CD4-positive, alpha-beta T cell (primary cell): ENCODE measurements around the gene CHL1. TPM values are rescaled to one million over a fixed set of nuclear protein-coding genes. Genes with fewer than 3 reads are reported as not detected.

Experiments used
- ATAC-seq: fragments of 200-7000 bp; cut with Tn5 transposase; one replicate; pipeline ENCODE4 v1.10.0; 2022; ENCODE audit warnings: mild to moderate bottlenecking; ENCODE audit not compliant: poor library complexity
- CTCF ChIA-PET: fragments of 350-600 bp; sonication (Branson Sonifier 250); formaldehyde crosslinking; loops from one replicate; lab custom pipeline; 2021; ENCODE audit warnings: antibody characterized with exemption, inconsistent platforms; lab: Charles Lee
- POLR2A ChIA-PET: fragments of 350-600 bp; sonication (Branson Sonifier 250); formaldehyde crosslinking; loops from one replicate; lab custom pipeline; 2021; ENCODE audit warnings: antibody characterized with exemption, inconsistent platforms; lab: Charles Lee
- DNase-seq, 14 experiments: peaks; one replicate each; pipeline ENCODE4 v3.0.0-alpha.2; 2013 to 2020; ENCODE audit warnings: mixed read lengths in 2 of 14
- H3K27ac ChIP-seq, 2 donors: one replicate each; pipeline versions ENCODE4 v1.5.1 to v1.7.0; 2013; ENCODE audit warnings: low read length in 2 of 2, low read depth in 1 of 2, mild to moderate bottlenecking in 1 of 2
- H3K27me3 ChIP-seq, 2 experiments: 1 replicate in 1 of 2; 2 replicates in 1 of 2; pipeline versions ENCODE4 v1.6.1 to v1.7.0; 2013; ENCODE audit warnings: low read length in 2 of 2, control low read depth in 1 of 2, mild to moderate bottlenecking in 1 of 2, moderate library complexity in 1 of 2; ENCODE audit not compliant: insufficient read depth in 2 of 2, control insufficient read depth in 1 of 2
- H3K36me3 ChIP-seq: one replicate; pipeline ENCODE4 v1.6.1; 2013; ENCODE audit warnings: low read length, control low read depth; ENCODE audit not compliant: insufficient read depth
- H3K4me1 ChIP-seq: one replicate; pipeline ENCODE4 v1.6.1; 2013; ENCODE audit warnings: low read length, control low read depth; ENCODE audit not compliant: insufficient read depth
- H3K4me3 ChIP-seq: one replicate; pipeline ENCODE4 v1.5.1; 2013; ENCODE audit warnings: mild to moderate bottlenecking, low read length, moderate library complexity
- H3K9me3 ChIP-seq, 2 experiments: 1 replicate in 1 of 2; 2 replicates in 1 of 2; pipeline versions ENCODE4 v1.6.1 to v1.7.0; 2013; ENCODE audit warnings: low read length in 2 of 2, mild to moderate bottlenecking in 2 of 2, control low read depth in 1 of 2, moderate library complexity in 1 of 2; ENCODE audit not compliant: control insufficient read depth in 1 of 2, insufficient read depth in 1 of 2
- H3K27ac Mint-ChIP-seq: one replicate; pipeline ENCODE4 v1.8.0; 2020; ENCODE audit warnings: mixed read lengths
- H3K27me3 Mint-ChIP-seq: one replicate; pipeline ENCODE4 v1.8.0; 2021; ENCODE audit warnings: mixed read lengths
- H3K36me3 Mint-ChIP-seq: one replicate; pipeline ENCODE4 v1.8.0; 2021; ENCODE audit warnings: low read depth, mixed read lengths
- H3K4me1 Mint-ChIP-seq: one replicate; pipeline ENCODE4 v1.8.0; 2021; ENCODE audit warnings: low read depth, mixed read lengths
- H3K4me3 Mint-ChIP-seq: one replicate; pipeline ENCODE4 v1.8.0; 2020; ENCODE audit warnings: mild to moderate bottlenecking, mixed read lengths
- H3K9me3 Mint-ChIP-seq: one replicate; pipeline ENCODE4 v1.8.0; 2020; ENCODE audit warnings: mixed read lengths
- CTCF ChIP-seq: fragments of 200-600 bp; IDR thresholded peaks from one replicate; pipeline ENCODE4 v1.8.0; 2022; ENCODE audit warnings: antibody characterized with exemption, mild to moderate bottlenecking
- intact Hi-C, 2 experiments: fragments of 100-400 bp; cut with DNase I in 1 of 2; cut with micrococcal nuclease in 1 of 2; formaldehyde crosslinking; loops; one replicate each; pipeline versions ENCODE4 v1.15.1 to v1.9.0; 2023 to 2025; cut with DNase I, micrococcal nuclease
- total RNA-seq, 174 experiments: library from RNA in 2 of 174; stranded (reverse) in 2 of 174; gene quantifications; one replicate each; pipeline ENCODE4 v1.2.3 and lab custom pipeline; 2021 to 2026

Gene CHL1
- total RNA-seq, 2 experiments from 2014 or later: not detected

DNA sequence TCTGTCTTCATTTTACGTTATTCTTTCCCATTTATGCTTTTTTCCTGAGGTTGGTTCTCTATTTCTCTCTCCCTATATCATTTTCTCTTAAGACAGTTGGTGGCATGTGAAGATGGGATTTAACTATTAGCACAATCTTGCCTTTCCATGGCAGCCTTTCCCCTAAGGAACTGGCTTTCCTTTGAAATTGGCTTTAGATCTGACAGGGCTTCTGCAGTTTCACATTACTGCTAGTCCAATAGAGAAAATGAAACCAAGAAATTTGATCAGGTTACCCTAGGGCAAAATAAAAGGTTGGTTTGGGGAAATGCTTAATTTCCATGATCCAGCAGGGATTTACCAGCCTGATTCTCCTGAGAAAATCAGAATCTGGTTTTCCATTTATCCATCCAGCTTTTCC is 22.7 kb upstream of the CHL1 start:
- ChIA-PET CTCF (no interaction called here), POLR2A (no interaction called here)
- DNase-seq: no peak
- no peaks in the 10 kb centered on the region for H3K4me1 Mint-ChIP-seq
- H3K36me3 ChIP-seq: no peaks in the 10 kb centered on the region
- no peaks in the 10 kb centered on the region for H3K27me3 ChIP-seq
- no peaks in the 10 kb centered on the region for H3K4me1 ChIP-seq
- no peak overlapping the region for H3K27ac ChIP-seq
- H3K36me3 Mint-ChIP-seq: no peaks in the 10 kb centered on the region
- intact Hi-C loops: no loop called here
- no peak overlapping the region for H3K4me3 Mint-ChIP-seq
- H3K4me3 ChIP-seq: no peak overlapping the region
- no peak for TF ChIP-seq CTCF
- H3K27ac Mint-ChIP-seq: no peak overlapping the region
- no peaks in the 10 kb centered on the region for H3K27me3 Mint-ChIP-seq
- ATAC-seq: no peak
- H3K9me3 ChIP-seq: peaks cover 0 to 5% of the 10 kb centered on the region in 2 experiments
- H3K9me3 Mint-ChIP-seq: no peaks in the 10 kb centered on the region

DNA sequence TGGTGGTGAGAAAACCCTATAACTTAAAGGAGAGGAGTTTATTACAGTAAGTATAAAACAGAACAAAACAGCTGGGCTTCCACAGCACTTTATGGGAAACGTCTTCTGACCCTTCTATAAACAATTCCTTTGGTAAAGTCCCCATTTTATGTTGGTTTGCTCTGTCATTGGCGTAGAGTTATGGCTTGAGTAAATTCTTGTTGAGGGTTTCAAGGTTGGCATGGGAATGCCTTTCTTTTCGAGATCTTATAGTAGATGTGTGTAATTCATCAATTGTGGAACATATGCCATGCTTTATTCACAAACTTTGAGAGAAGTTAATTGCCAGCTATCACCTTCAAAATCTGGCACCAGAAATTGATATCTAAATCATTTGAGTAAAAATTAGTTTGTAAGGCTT is 11.6 kb upstream of the CHL1 start:
- Mint-ChIP-seq H3K4me3 (no peak overlapping the region), H3K9me3 (no peaks in the 10 kb centered on the region), H3K36me3 (no peaks in the 10 kb centered on the region), H3K27ac (no peak overlapping the region), H3K27me3 (no peaks in the 10 kb centered on the region), H3K4me1 (no peaks in the 10 kb centered on the region)
- TF ChIP-seq CTCF: no peak
- POLR2A ChIA-PET: no interaction called here
- Histone ChIP-seq H3K27ac (no peak overlapping the region), H3K4me1 (no peaks in the 10 kb centered on the region), H3K36me3 (no peaks in the 10 kb centered on the region), H3K4me3 (no peak overlapping the region), H3K9me3 (no peaks in the 10 kb centered on the region), H3K27me3 (no peaks in the 10 kb centered on the region)
- no peak for DNase-seq
- intact Hi-C loops: loop anchor here in 1 of 2 experiments (1.0 kb wide), 1 partner anchor 8 kb away; no protein-coding TSS in a partner anchor
- CTCF ChIA-PET: no interaction called here
- ATAC-seq: no peak

- Mint-ChIP-seq H3K4me1 (peaks cover 5% of the 10 kb centered on the region), H3K27me3 (peaks cover 26% of the 10 kb centered on the region), H3K4me3 (no peak overlapping the region), H3K27ac (no peak overlapping the region), H3K9me3 (no peaks in the 10 kb centered on the region), H3K36me3 (no peaks in the 10 kb centered on the region)
- DNase-seq: no peak
- peaks cover 0 to 14% of the 10 kb centered on the region in 2 experiments for H3K9me3 ChIP-seq
- intact Hi-C loops: no loop called here
- peaks cover 18 to 25% of the 10 kb centered on the region in 2 experiments for H3K27me3 ChIP-seq
- no peak for TF ChIP-seq CTCF
- H3K4me1 ChIP-seq: no peaks in the 10 kb centered on the region
- H3K4me3 ChIP-seq: no peak overlapping the region
- ChIA-PET CTCF (no interaction called here), POLR2A (no interaction called here)
- no peak for ATAC-seq
- no peak overlapping the region for H3K27ac ChIP-seq
- no peaks in the 10 kb centered on the region for H3K36me3 ChIP-seq
Measured at GRCh38 chr3:192215-192929, 4.2 kb upstream of the CHL1 start.
